ENCODE results near the gene PEX6.

DNA sequence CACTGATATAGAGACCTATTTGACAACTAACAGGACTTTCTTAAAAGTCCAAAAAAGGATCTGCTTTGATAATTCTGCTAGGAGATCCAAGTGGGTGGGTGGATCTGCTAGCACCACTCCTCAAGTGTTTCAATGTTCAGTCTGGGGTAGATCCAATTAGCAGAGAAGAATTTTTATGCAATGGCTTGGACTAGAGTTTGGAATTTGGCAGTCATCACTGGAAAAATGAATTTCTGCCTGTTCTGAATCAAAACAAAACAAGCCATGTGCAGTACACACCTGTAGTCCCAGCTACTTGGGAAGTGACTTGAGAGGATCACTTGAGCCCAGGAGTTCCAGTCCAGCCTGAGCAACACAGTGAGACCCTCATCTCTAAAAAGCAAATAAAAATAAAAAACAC lies 31.0 kb downstream of the PEX6 start:
- TF ChIP-seq, protein P1, sequence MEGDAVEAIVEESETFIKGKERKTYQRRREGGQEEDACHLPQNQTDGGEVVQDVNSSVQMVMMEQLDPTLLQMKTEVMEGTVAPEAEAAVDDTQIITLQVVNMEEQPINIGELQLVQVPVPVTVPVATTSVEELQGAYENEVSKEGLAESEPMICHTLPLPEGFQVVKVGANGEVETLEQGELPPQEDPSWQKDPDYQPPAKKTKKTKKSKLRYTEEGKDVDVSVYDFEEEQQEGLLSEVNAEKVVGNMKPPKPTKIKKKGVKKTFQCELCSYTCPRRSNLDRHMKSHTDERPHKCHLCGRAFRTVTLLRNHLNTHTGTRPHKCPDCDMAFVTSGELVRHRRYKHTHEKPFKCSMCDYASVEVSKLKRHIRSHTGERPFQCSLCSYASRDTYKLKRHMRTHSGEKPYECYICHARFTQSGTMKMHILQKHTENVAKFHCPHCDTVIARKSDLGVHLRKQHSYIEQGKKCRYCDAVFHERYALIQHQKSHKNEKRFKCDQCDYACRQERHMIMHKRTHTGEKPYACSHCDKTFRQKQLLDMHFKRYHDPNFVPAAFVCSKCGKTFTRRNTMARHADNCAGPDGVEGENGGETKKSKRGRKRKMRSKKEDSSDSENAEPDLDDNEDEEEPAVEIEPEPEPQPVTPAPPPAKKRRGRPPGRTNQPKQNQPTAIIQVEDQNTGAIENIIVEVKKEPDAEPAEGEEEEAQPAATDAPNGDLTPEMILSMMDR (IDR thresholded peaks at IDR 0.05 in 8 of 11, conservative IDR thresholded peaks at IDR 0.05 in 3 of 11): no peak
- no peak for TF ChIP-seq POLR2A (IDR thresholded peaks at IDR 0.05)
- no peak for TF ChIP-seq POLR2AphosphoS5 (IDR thresholded peaks at IDR 0.05)
